GM12892 (cell line): ENCODE results near the gene COX4I1.

Experiments
- POLR2A ChIP-seq: IDR thresholded peaks from 2 replicates; pipeline ENCODE4 v1.6.1; 2011; ENCODE audit warnings: low read depth, low read length, control low read depth
- POLR2AphosphoS5 ChIP-seq: IDR thresholded peaks from 2 replicates; pipeline ENCODE4 v1.6.1; 2011; ENCODE audit warnings: low read depth, low read length, control low read depth
- TAF1 ChIP-seq: IDR thresholded peaks from 2 replicates; pipeline ENCODE4 v1.6.1; 2011; ENCODE audit warnings: low read depth, mild to moderate bottlenecking, control low read depth, low read length, borderline replicate concordance

DNA sequence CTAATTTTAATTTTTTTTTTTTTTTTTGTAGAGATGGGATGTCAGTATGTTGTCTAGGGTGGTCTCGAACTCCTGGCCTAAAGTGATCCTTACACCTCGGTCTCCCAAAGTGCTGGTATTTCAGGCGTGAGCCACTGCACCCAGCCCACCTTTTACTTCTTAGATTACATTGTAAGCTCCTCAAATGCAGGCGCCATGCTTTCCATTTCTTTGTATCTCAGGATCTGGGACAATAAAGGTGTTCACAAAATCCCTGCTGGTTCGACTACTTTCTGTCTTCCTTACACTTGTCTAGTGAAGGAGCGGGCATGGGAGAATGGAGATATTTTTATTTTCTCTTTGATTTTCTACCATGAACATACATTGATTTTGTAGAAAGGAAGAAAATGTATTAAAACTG lies 25.4 kb upstream of the COX4I1 start:
- TF ChIP-seq POLR2A (no peak), POLR2AphosphoS5 (no peak), TAF1 (no peak)
